Frontal cortex (tissue), 4 donors: ENCODE results near the gene SIRPA. TPM values are rescaled to one million over a fixed set of nuclear protein-coding genes. Genes with fewer than 3 reads are reported as not detected.
A peak's percentile ranks its signal among the peaks of the same experiment; 100 is the strongest.

Experiments used
- DNase-seq, 2 donors: peaks; one replicate each; pipeline ENCODE4 v3.0.0; 2012; ENCODE audit warnings: low spot score in 2 of 2
- FAIRE-seq: peaks from 2 replicates; lab custom pipeline; 2012; peaks lifted over from hg19 to GRCh38; lab: Jason Lieb, UNC
- total RNA-seq: library from RNA; depleted of rRNA; stranded (reverse); fragments of >200 nt; gene quantifications from one replicate; pipeline ENCODE4 v1.2.3, GENCODE V29; 2014
- donor health status: control.
- donor health status: control.
- donor health status: control.

Gene SIRPA
- total RNA-seq, 1 donor from 2014 or later: 6.1 TPM

DNA sequence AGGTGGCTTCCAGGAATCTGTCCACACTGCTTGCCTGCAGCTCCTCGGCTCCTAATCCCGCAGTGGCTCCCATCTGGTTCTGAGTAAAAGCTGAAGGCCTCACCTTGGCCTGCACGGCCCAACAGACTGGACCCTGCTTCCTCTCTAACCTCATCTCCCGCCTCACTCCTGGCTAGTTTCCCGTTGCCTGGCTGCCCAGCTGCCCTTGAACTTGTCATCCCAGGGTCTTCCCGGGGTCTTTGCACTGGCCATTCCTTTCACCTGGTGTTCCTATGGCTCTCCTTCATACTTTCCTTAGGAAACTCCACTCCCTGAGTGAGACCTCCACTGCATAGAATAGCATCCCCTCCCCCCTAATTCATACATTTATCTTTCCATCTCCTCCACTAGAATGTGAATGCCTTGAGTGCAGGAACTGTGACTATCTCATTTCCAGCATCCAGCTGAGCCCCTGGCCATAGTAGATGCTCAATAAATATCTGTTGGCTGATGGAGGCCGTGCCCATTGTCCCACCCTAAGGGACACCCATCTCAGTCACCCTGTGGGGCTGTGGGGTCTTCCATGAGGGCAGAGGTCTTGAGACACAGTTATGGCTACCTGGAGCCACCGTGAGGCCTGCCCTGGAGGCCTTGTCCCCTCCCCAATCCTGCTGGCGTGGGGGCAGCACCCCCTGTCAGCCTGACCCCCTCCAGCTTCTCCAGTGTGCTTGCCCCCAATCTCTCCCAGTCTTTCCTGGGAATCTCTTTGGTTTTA is 9.1 kb upstream of the SIRPA start:
- DNase-seq: no peak
- no peak for FAIRE-seq

- FAIRE-seq (no peak), DNase-seq (no peak)
These were observed 7.9 kb upstream of the SIRPA start for GRCh38 chr20:1887321-1887720.

DNA sequence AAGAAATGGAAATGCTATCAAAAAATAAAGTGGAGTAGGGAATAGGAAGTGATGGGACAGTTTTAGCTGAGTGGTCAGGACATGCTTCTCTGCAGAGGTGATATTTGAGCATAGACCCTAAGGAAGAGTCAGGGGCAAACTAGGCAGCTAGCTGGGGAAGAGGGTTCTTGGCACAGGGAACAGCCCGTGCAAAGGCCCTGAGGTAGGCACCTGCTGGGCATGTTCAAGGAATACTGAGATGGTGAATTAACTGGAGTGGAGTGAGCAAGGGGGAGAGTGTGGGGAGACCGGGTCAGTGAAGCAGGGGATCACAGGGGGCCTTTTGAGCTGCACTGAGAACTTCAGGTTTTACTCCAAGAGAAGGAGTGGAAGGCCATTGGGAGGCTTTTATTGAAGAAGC is 7.5 kb upstream of the SIRPA start:
- FAIRE-seq: no peak

DNA sequence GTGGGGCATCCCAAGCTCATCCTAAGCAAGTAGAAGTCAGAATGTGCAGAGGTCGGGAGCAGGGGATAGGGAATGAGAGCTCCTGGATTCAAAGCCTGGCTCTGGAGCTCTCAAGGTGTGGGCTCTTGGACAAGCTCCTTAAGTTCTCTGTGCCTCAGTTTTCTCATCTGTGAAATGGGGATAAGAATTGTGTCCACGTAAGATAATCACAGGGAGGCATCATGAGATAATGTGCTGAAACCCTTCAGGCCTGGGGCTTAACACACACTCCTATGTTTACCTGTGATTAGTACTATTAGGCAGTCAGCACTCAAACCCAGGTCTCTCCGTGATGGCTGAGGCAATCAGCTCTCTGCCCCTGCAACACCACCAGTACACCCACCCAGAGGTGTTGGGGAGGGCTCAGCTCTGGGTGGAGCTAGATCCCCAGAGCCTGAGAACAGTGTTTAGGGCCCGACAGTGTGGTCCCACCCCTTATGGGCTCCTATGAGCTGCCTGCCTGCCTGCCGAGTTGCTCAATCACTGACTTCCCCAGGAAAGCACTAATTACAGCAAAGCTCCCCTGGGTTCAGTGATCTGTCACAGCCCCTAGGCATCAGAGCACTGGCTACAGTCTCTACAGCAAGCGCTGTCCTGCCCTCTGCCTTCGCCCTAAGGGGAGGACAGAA is 6.3 kb upstream of the SIRPA start:
- FAIRE-seq (no peak), DNase-seq (no peak)

More for the DNA sequence above, 7.5 kb upstream of the SIRPA start:
- DNase-seq: no peak

GRCh38 chr20:1890469-1891262 is 4.5 kb upstream of the SIRPA start:
- DNase-seq (no peak), FAIRE-seq (no peak)

- DNase-seq: no peak
- FAIRE-seq: no peak
These were observed 3.7 kb upstream of the SIRPA start for GRCh38 chr20:1891263-1892118.

DNA sequence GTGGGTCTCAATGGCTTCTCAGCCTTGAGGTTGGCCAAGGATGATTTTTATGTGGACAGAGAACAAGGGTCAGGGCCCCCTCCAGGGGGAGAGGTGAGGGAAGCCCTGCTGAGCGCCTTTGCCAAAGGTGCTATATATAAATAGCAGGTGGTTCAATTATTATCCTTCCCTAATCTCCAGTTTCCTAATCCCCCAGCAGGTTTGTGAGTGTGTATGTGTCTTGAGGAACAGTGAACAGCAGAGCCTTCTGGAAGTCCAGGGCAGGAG is 3.2 kb upstream of the SIRPA start:
- DNase-seq (no peak), FAIRE-seq (no peak)

- FAIRE-seq (no peak), DNase-seq (peak; percentile 34 to 55)
These were observed 1.3 kb upstream of the SIRPA start for GRCh38 chr20:1893721-1894470.

- DNase-seq (no peak), FAIRE-seq (no peak)
These were observed 696 bp upstream of the SIRPA start for GRCh38 chr20:1894471-1894950.

DNA sequence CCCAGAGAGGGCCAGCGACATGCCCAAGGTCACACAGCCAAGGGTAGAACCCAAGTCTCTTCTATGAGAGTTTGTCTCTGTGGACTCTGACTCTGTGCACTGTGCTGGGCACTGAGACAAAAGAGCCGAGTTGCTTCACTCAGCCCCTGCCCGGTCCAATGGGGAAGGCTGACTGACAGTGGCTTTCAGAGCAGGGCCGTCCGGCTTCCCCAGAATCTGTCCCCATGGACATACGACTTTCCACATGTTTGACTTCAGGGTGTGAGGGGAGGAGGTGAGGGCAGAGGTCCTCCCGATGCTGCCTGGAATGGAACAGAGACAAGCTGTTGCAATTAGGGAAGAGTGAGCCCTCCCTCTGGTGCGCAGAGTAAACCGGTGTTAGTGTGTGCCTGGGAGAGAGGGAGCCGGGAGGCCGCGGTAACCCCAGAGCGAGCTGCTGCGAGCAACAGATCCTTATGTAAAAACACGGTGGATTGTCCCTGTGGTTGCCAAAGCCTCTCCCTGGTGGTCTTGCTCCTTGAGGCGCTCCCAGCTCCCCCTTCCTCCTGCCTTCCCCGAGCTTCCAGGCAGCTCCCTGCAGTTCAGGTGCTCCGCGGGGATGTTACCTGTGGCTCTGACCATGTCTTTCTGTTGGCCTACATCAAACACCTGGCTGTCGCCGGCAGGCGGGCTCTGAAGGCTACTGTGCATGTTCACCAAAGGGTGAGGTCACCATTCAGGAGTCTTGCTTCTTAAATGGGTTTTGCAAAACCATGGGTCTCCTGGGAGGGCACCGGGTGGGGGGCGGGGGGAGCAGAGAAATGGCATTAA is 672 bp downstream of the SIRPA start:
- FAIRE-seq: no peak
- DNase-seq: peak in 1 of 2 donors; percentile 33

GRCh38 chr20:1896484-1897258 is 1.5 kb downstream of the SIRPA start:
- FAIRE-seq (no peak), DNase-seq (no peak)

DNA sequence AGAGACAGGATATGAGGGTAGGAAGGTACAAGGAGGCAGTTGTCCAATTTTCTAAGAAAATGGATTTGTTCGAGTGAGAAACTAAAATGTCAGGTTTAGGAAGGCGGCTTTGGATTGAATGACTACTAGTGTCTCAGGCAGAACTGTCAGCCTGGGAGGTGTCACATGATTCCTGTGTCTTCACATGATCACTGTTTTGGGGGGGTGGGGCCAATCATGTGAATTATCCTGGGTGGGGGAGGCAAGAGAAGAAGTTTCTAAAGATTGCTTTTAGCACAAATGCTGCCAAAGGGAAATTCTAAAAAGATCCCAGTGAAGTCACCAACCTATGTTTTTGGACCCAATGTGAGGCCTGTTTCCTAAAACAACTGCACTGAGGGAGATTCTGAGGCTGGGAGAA is 2.3 kb downstream of the SIRPA start:
- DNase-seq (peak in 1 of 2 donors; percentile 52), FAIRE-seq (no peak)

- no peak for FAIRE-seq
- no peak for DNase-seq
These were observed 2.8 kb downstream of the SIRPA start for GRCh38 chr20:1897965-1898464.

DNA sequence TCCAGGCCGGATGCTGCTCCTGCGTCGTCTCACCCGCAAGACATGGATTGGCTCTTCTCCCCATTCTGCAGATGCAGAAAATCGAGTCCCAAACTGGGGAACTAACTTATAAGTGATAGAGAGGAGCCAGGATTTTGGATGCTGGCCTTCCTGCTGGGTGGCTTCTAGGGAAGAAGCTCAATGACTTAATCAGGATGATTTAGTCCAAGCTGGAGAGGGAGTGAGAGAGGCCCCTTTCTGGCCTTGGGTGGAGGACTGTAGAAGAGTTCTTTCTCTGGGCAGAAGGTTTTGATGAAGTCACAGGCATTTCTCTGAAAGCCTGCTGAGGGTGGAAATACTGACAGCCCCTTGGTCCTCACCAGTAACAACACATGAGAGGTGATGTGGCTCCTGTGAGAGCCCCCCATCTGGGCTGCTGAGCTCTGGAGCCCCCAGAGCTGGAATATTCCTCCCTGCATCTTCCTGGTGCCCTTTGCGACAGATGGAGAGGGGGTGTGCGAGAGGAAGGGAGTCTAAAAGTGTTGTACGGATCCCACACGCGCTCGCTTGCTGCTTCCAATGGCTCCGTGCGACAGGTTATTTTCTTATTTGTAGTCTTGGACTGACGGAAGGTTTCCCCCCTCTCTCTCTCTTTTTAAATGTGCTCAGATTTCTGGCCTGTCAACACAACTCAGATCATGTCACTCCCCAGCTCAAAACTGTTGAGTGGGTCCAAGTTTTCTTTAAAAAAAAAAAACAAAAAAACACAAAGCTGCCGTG is 3.5 kb downstream of the SIRPA start:
- FAIRE-seq (no peak), DNase-seq (no peak)

- DNase-seq (no peak), FAIRE-seq (no peak)
These were observed 4.0 kb downstream of the SIRPA start for GRCh38 chr20:1899241-1899525.

- FAIRE-seq: no peak
- DNase-seq: peak in 1 of 2 donors; percentile 53
These were observed 5.2 kb downstream of the SIRPA start for GRCh38 chr20:1900321-1900801.

- DNase-seq: no peak
- no peak for FAIRE-seq
These were observed 6.5 kb downstream of the SIRPA start for GRCh38 chr20:1901704-1902103.
